ENCODE measurements around the gene PIK3C2A.
"Not testable (repeated sequence)": the region's sequence is repeated elsewhere in the genome, so short reads cannot be mapped to it uniquely, and the experiment has no call there.

Gene PIK3C2A, protein sequence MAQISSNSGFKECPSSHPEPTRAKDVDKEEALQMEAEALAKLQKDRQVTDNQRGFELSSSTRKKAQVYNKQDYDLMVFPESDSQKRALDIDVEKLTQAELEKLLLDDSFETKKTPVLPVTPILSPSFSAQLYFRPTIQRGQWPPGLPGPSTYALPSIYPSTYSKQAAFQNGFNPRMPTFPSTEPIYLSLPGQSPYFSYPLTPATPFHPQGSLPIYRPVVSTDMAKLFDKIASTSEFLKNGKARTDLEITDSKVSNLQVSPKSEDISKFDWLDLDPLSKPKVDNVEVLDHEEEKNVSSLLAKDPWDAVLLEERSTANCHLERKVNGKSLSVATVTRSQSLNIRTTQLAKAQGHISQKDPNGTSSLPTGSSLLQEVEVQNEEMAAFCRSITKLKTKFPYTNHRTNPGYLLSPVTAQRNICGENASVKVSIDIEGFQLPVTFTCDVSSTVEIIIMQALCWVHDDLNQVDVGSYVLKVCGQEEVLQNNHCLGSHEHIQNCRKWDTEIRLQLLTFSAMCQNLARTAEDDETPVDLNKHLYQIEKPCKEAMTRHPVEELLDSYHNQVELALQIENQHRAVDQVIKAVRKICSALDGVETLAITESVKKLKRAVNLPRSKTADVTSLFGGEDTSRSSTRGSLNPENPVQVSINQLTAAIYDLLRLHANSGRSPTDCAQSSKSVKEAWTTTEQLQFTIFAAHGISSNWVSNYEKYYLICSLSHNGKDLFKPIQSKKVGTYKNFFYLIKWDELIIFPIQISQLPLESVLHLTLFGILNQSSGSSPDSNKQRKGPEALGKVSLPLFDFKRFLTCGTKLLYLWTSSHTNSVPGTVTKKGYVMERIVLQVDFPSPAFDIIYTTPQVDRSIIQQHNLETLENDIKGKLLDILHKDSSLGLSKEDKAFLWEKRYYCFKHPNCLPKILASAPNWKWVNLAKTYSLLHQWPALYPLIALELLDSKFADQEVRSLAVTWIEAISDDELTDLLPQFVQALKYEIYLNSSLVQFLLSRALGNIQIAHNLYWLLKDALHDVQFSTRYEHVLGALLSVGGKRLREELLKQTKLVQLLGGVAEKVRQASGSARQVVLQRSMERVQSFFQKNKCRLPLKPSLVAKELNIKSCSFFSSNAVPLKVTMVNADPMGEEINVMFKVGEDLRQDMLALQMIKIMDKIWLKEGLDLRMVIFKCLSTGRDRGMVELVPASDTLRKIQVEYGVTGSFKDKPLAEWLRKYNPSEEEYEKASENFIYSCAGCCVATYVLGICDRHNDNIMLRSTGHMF (N-terminal part only)

DNA sequence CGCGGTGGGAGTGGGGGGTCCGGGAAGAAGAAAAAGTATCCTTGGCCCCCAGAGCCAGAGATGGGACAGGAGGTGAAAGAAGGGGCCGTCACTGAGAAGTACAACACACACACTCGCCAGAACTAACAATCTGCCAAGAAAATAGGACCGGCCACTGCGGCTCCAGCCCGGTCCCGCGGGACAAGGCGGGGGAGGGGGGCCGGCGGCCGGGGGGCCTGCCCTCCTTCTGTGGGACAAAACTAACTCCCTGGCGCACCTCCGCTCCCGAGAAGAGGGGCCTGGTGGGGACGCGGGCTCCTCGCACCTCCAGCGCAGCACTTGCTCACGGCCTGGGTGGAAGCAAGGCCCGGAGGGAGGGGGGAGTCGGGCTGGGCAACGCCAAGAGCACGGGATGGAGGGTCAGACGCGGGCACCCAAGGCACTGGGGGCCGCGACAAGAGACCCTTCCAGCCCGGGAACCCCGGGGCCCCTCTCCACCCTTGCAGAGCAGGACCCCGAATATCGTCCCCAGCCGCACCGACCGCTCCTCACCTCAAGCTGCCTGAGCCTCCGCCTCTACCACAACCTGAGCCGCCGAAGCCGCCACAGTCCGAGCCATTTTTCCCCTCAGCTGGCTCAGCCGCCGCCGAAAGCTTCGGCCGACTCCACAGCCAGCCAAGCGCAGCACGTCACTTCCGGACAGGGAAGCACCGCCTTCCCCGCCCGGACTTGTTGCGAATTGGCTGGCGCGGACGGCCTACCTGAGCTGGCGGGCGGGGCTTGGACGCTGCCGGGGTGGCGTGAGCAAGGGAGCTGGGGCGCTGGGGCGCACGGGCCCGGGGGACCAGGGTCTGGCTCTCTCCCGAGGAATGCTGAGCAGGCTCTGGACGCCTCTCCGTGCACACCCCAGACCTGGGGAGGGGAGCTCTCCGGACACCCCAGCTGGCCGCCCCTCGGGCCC lies at the start of gene PIK3C2A:
Gene PIK3C2A, minus strand, starts transcription at position 670 of the 940 bp plus-strand sequence. CDS start 38,245 bp downstream, outside the sequence.
- Mint-ChIP-seq H3K4me1 (peaks cover 43% of the 10 kb centered on the region), H3K27ac (ENCODE audit: low read depth) (peak within 1 kb of the TSS; percentile 97)

DNA sequence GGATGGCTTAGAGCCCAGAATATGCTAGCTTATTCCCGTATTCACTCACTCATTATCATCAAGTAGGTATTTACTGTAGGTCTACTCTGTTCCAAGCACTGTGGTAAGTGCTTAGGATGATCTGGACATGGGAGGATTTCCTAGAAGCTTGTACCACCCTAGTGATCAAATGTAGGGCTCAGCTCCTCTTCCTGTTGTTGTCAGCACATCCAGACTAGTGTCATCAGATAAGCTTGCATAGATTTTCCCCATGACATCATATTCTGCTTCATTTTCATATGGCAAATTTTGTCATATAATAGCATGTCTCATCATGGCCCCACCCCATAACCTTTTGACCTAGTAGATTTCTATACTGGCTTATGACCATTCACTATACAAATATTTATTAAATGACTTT lies 49.4 kb upstream of the PIK3C2A start:
- Mint-ChIP-seq H3K4me3 (no peak overlapping the region), H3K36me3 (ENCODE audit: insufficient read depth) (no peaks in the 10 kb centered on the region), H3K4me1 (no peaks in the 10 kb centered on the region), H3K27me3 (peaks cover 4% of the 10 kb centered on the region), H3K9me3 (no peaks in the 10 kb centered on the region), H3K27ac (ENCODE audit: low read depth) (no peak overlapping the region)
- no peak for DNase-seq (ENCODE audit: low spot score in 2 of 2)
- ATAC-seq (replicated peaks; ENCODE audit: extremely low read depth, poor library complexity, severe bottlenecking), result no peak

More for the DNA sequence above, at the start of gene PIK3C2A:
- H3K36me3 Mint-ChIP-seq (ENCODE audit: insufficient read depth), result peaks cover 9% of the 10 kb centered on the region
- DNase-seq (ENCODE audit: low spot score in 2 of 2) (peak; percentile 88 to 89), ATAC-seq (replicated peaks; ENCODE audit: extremely low read depth, poor library complexity, severe bottlenecking) (peak; percentile 97)
- H3K27me3 Mint-ChIP-seq, result no peaks in the 10 kb centered on the region
- H3K4me3 Mint-ChIP-seq, result peak within 1 kb of the TSS; percentile 97
- H3K9me3 Mint-ChIP-seq, result no peaks in the 10 kb centered on the region

DNA sequence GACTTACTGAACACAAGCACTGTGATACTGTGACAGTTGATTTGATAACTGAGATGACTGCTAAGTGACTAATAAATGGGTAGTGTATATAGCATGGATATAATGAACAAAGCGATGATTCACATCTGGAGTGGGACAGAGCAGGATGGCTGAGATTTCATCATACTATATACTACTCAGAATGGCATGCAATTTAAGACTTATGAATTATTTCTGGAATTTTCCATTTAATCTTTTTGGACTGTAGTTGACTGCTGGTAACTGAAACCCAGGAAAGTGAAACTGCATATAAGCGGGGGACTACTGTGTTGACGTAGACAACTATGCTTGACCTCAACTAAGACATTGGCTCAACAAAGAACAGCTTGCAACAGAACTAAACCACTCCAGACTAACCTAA lies 48.7 kb upstream of the PIK3C2A start:
- Mint-ChIP-seq H3K9me3 (no peaks in the 10 kb centered on the region), H3K4me1 (no peaks in the 10 kb centered on the region), H3K27me3 (peaks cover 11% of the 10 kb centered on the region), H3K27ac (ENCODE audit: low read depth) (no peak overlapping the region), H3K4me3 (no peak overlapping the region), H3K36me3 (ENCODE audit: insufficient read depth) (no peaks in the 10 kb centered on the region)
- DNase-seq (ENCODE audit: low spot score in 2 of 2) (no peak), ATAC-seq (replicated peaks; ENCODE audit: extremely low read depth, poor library complexity, severe bottlenecking) (no peak)

GRCh38 chr11:17252704-17253103 lies 44.9 kb upstream of the PIK3C2A start:
- Mint-ChIP-seq H3K27me3 (peaks cover 18% of the 10 kb centered on the region), H3K27ac (ENCODE audit: low read depth) (no peak overlapping the region), H3K9me3 (no peaks in the 10 kb centered on the region), H3K4me3 (no peak overlapping the region), H3K36me3 (ENCODE audit: insufficient read depth) (no peaks in the 10 kb centered on the region), H3K4me1 (no peaks in the 10 kb centered on the region)
- ATAC-seq (replicated peaks; ENCODE audit: extremely low read depth, poor library complexity, severe bottlenecking) (no peak), DNase-seq (ENCODE audit: low spot score in 2 of 2) (no peak)

GRCh38 chr11:17250561-17251350 lies 43.0 kb upstream of the PIK3C2A start:
- Mint-ChIP-seq H3K9me3 (no peaks in the 10 kb centered on the region), H3K27me3 (peaks cover 18% of the 10 kb centered on the region), H3K27ac (ENCODE audit: low read depth) (no peak overlapping the region), H3K4me1 (no peaks in the 10 kb centered on the region), H3K36me3 (ENCODE audit: insufficient read depth) (no peaks in the 10 kb centered on the region), H3K4me3 (no peak overlapping the region)
- ATAC-seq (replicated peaks; ENCODE audit: extremely low read depth, poor library complexity, severe bottlenecking) (no peak), DNase-seq (ENCODE audit: low spot score in 2 of 2) (no peak)

- Mint-ChIP-seq H3K36me3 (ENCODE audit: insufficient read depth) (peaks cover 2% of the 10 kb centered on the region), H3K9me3 (no peaks in the 10 kb centered on the region), H3K4me1 (peaks cover 5% of the 10 kb centered on the region), H3K27ac (ENCODE audit: low read depth) (no peak overlapping the region), H3K4me3 (no peak overlapping the region), H3K27me3 (no peaks in the 10 kb centered on the region)
- DNase-seq (ENCODE audit: low spot score in 2 of 2) (no peak), ATAC-seq (replicated peaks; ENCODE audit: extremely low read depth, poor library complexity, severe bottlenecking) (no peak)
Observed at GRCh38 chr11:17244046-17244445, 36.3 kb upstream of the PIK3C2A start.

DNA sequence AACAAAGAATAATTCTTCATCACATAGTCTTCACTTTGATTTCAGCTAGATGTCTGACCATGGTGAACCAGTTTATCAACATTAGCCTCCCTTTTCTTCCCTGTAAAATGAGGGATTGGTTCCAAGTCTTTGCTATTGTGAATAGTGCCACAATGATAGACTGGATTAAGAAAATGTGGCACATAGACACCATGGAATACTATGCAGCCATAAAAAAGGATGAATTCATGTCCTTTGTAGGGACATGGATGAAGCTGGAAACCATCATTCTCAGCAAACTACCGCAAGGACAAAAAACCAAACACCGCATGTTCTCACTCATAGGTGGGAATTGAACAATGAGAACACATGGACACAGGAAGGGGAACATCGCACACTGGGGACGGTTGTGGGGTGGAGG lies 35.2 kb upstream of the PIK3C2A start:
- H3K4me3 Mint-ChIP-seq; ATAC-seq (replicated peaks; ENCODE audit: extremely low read depth, poor library complexity, severe bottlenecking); H3K27ac Mint-ChIP-seq (ENCODE audit: low read depth); H3K36me3 Mint-ChIP-seq (ENCODE audit: insufficient read depth); H3K9me3 Mint-ChIP-seq; H3K4me1 Mint-ChIP-seq; H3K27me3 Mint-ChIP-seq; DNase-seq (ENCODE audit: low spot score in 2 of 2): not testable (repeated sequence)

- ATAC-seq (replicated peaks; ENCODE audit: extremely low read depth, poor library complexity, severe bottlenecking), result no peak
- H3K27ac Mint-ChIP-seq (ENCODE audit: low read depth), result no peak overlapping the region
- H3K27me3 Mint-ChIP-seq, result no peaks in the 10 kb centered on the region
- DNase-seq (ENCODE audit: low spot score in 2 of 2), result no peak
- peaks cover 5% of the 10 kb centered on the region for H3K4me1 Mint-ChIP-seq
- H3K9me3 Mint-ChIP-seq, result no peaks in the 10 kb centered on the region
- H3K4me3 Mint-ChIP-seq, result no peak overlapping the region
- H3K36me3 Mint-ChIP-seq (ENCODE audit: insufficient read depth), result peaks cover 2% of the 10 kb centered on the region
Observed at GRCh38 chr11:17240780-17241179, 33.0 kb upstream of the PIK3C2A start.

DNA sequence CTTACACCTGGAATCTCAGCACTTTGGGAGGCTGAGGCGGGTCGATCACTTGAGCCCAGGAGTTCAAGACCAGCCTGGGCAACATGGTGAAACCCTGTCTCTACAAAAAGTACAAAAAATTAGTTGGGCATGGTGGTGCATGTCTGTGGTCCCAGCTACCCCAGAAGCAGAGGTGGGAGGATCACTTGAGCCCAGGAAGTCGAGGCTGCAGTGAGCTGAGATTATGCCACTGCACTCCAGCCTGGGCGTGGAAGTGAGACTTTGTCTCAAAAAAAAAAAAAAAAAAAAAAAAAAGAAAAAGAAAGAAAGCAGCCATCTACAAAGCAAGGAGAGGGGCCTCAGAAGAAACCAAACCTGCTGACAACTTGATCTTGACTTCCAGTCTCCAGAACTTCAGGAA lies 32.1 kb upstream of the PIK3C2A start:
- not testable (repeated sequence) for H3K4me3 Mint-ChIP-seq; DNase-seq (ENCODE audit: low spot score in 2 of 2); ATAC-seq (replicated peaks; ENCODE audit: extremely low read depth, poor library complexity, severe bottlenecking); H3K4me1 Mint-ChIP-seq; H3K9me3 Mint-ChIP-seq; H3K27ac Mint-ChIP-seq (ENCODE audit: low read depth); H3K27me3 Mint-ChIP-seq; H3K36me3 Mint-ChIP-seq (ENCODE audit: insufficient read depth)

- H3K9me3 Mint-ChIP-seq, result no peaks in the 10 kb centered on the region
- H3K4me1 Mint-ChIP-seq, result no peaks in the 10 kb centered on the region
- no peak overlapping the region for H3K27ac Mint-ChIP-seq (ENCODE audit: low read depth)
- no peak overlapping the region for H3K4me3 Mint-ChIP-seq
- no peaks in the 10 kb centered on the region for H3K27me3 Mint-ChIP-seq
- no peak for ATAC-seq (replicated peaks; ENCODE audit: extremely low read depth, poor library complexity, severe bottlenecking)
- DNase-seq (ENCODE audit: low spot score in 2 of 2), result no peak
- H3K36me3 Mint-ChIP-seq (ENCODE audit: insufficient read depth), result no peaks in the 10 kb centered on the region
Observed at GRCh38 chr11:17238377-17238776, 30.6 kb upstream of the PIK3C2A start.

DNA sequence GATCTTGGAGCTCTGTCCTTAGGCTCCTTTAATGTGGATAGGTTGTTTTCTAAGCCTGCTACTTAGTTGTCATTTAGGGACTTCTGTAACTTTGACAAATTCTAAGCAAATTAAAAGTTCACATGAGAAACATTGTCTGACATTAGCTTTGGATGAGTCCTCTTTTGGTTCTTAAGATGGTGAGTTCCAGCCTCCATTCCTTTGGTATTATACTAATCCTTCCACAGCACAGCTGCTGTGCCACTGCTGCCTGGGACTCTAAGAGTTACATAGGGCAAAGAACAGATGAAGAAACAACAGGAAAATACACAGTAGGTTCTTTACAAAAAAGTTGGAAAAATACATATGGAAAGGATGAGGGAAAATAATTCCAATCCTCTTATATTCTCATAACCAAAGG lies 25.3 kb upstream of the PIK3C2A start:
- no peak overlapping the region for H3K4me3 Mint-ChIP-seq
- peaks cover 13% of the 10 kb centered on the region for H3K4me1 Mint-ChIP-seq
- H3K27me3 Mint-ChIP-seq, result no peaks in the 10 kb centered on the region
- ATAC-seq (replicated peaks; ENCODE audit: extremely low read depth, poor library complexity, severe bottlenecking) (no peak), DNase-seq (ENCODE audit: low spot score in 2 of 2) (no peak)
- no peak overlapping the region for H3K27ac Mint-ChIP-seq (ENCODE audit: low read depth)
- no peaks in the 10 kb centered on the region for H3K9me3 Mint-ChIP-seq
- no peaks in the 10 kb centered on the region for H3K36me3 Mint-ChIP-seq (ENCODE audit: insufficient read depth)
